ENCODE data around the gene ASTN2. TPM values are rescaled to one million over a fixed set of nuclear protein-coding genes. Genes with fewer than 3 reads are reported as not detected.

Gene ASTN2
- total RNA-seq, 1 experiment from 2014 or later: 11.5 TPM

- no peak for DNase-seq (ENCODE audit: extremely low read depth, low read depth)
Observed at GRCh38 chr9:116653348-116654058, 761.4 kb downstream of the ASTN2 start.

GRCh38 chr9:116647515-116647809 lies 767.4 kb downstream of the ASTN2 start:
- no peak for DNase-seq (ENCODE audit: extremely low read depth, low read depth)

- DNase-seq (ENCODE audit: extremely low read depth, low read depth): peak; percentile 36
Observed at GRCh38 chr9:116646661-116647514, 768.0 kb downstream of the ASTN2 start.

GRCh38 chr9:116644091-116644688 lies 770.7 kb downstream of the ASTN2 start:
- no peak for DNase-seq (ENCODE audit: extremely low read depth, low read depth)

- DNase-seq (ENCODE audit: extremely low read depth, low read depth): no peak
Observed at GRCh38 chr9:116643691-116644090, 771.2 kb downstream of the ASTN2 start.

GRCh38 chr9:116641292-116642059 lies 773.4 kb downstream of the ASTN2 start:
- DNase-seq (ENCODE audit: extremely low read depth, low read depth): no peak

- DNase-seq (ENCODE audit: extremely low read depth, low read depth): no peak
Observed at GRCh38 chr9:116639251-116639741, 775.6 kb downstream of the ASTN2 start.

- DNase-seq (ENCODE audit: extremely low read depth, low read depth): no peak
Observed at GRCh38 chr9:116635908-116636307, 778.9 kb downstream of the ASTN2 start.

- DNase-seq (ENCODE audit: extremely low read depth, low read depth): no peak
Observed at GRCh38 chr9:116632990-116633838, 781.6 kb downstream of the ASTN2 start.

- DNase-seq (ENCODE audit: extremely low read depth, low read depth): no peak
Observed at GRCh38 chr9:116629634-116630033, 785.2 kb downstream of the ASTN2 start.

- no peak for DNase-seq (ENCODE audit: extremely low read depth, low read depth)
Observed at GRCh38 chr9:116628716-116629115, 786.1 kb downstream of the ASTN2 start.

GRCh38 chr9:116627433-116627832 lies 787.4 kb downstream of the ASTN2 start:
- no peak for DNase-seq (ENCODE audit: extremely low read depth, low read depth)

GRCh38 chr9:116626762-116627161 lies 788.1 kb downstream of the ASTN2 start:
- DNase-seq (ENCODE audit: extremely low read depth, low read depth): no peak

GRCh38 chr9:116623715-116624114 lies 791.1 kb downstream of the ASTN2 start:
- no peak for DNase-seq (ENCODE audit: extremely low read depth, low read depth)

- DNase-seq (ENCODE audit: extremely low read depth, low read depth): no peak
Observed at GRCh38 chr9:116617389-116617788, 797.5 kb downstream of the ASTN2 start.

GRCh38 chr9:116616304-116616914 lies 798.4 kb downstream of the ASTN2 start:
- DNase-seq (ENCODE audit: extremely low read depth, low read depth): no peak

- DNase-seq (ENCODE audit: extremely low read depth, low read depth): no peak
Observed at GRCh38 chr9:116608064-116608463, 806.8 kb downstream of the ASTN2 start.

- no peak for DNase-seq (ENCODE audit: extremely low read depth, low read depth)
Observed at GRCh38 chr9:116605904-116606341, 808.9 kb downstream of the ASTN2 start.

GRCh38 chr9:116605060-116605459 lies 809.8 kb downstream of the ASTN2 start:
- no peak for DNase-seq (ENCODE audit: extremely low read depth, low read depth)
